HFFc6 (cell line): ENCODE measurements around the gene ORMDL3. TPM values are rescaled to one million over a fixed set of nuclear protein-coding genes. Genes with fewer than 3 reads are reported as not detected.

Source experiments
- DNase-seq: peaks from one replicate; pipeline ENCODE4 v3.0.0-alpha.2; 2018
- H3K27ac Mint-ChIP-seq: 2 replicates; pipeline ENCODE4 v1.8.0; 2020; ENCODE audit warnings: mild to moderate bottlenecking, mixed read lengths
- H3K27me3 Mint-ChIP-seq: 2 replicates; pipeline ENCODE4 v1.8.0; 2021; ENCODE audit warnings: mild to moderate bottlenecking, moderate library complexity, mixed read lengths; ENCODE audit not compliant: insufficient read depth
- H3K36me3 Mint-ChIP-seq: 2 replicates; pipeline ENCODE4 v1.8.0; 2021; ENCODE audit warnings: low read depth, mixed read lengths
- H3K4me1 Mint-ChIP-seq: 2 replicates; pipeline ENCODE4 v1.8.0; 2020; ENCODE audit warnings: low read depth, mixed read lengths
- H3K4me3 Mint-ChIP-seq: 2 replicates; pipeline ENCODE4 v1.8.0; 2020; ENCODE audit warnings: mild to moderate bottlenecking, moderate library complexity, mixed read lengths
- H3K9me3 Mint-ChIP-seq: 2 replicates; pipeline ENCODE4 v1.8.0; 2020; ENCODE audit warnings: mild to moderate bottlenecking, mixed read lengths
- total RNA-seq, 6 experiments: library from RNA; stranded (reverse); fragmentation: NEBNext Ultra II Directional; extraction: Animal tissue kit (Norgen Biotek cat#: 25700); gene quantifications; 2 replicates in 1 of 6; 3 replicates in 5 of 6; pipeline ENCODE4 v1.2.3, GENCODE V29; 2021
- TF ChIP-seq, protein P1 (sequence below): fragments of 200-600 bp; sonication (generic); IDR thresholded peaks from 2 replicates; pipeline ENCODE4 v1.5.0; 2021; ENCODE audit warnings: antibody characterized with exemption, mild to moderate bottlenecking

Gene ORMDL3
- total RNA-seq, 6 experiments from 2014 or later: 39.0 to 63.9 (median 49.9) TPM

DNA sequence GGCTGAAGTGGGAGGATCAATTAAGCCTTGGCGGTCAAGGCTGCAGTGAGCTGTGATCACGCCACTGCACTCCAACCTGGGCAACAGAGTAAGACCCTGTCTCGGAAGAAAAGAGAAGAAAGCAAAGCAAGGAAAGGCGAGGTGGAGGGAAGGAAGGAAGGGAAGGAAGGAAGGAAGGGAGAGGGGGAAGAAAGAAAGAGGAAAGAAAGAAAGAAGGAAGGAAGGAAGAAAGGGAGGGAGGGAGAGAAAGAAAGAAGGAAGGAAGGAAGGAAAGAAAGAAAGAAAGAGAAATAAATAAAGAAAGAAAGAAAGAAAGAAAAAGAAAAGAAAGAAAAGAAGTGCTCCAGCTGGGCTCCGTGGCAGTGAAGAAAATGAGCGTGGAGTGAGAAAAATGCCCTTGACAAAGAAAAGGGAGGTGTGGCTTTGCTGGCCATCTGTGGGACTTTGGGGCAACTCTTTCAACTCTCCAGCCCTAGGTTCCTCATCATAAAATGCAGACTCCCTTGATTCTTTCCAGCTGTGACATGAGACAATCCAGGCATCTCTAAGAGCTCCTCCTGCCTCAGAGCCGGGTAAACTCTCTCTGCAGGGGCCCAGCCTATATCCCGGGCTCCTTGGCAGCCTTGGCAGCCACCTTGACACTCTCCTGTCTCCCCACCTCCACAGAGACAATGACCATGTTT lies 37.8 kb upstream of the ORMDL3 start:
- peaks cover 15% of the 10 kb centered on the region for H3K27me3 Mint-ChIP-seq
- no peak overlapping the region for H3K4me3 Mint-ChIP-seq
- H3K9me3 Mint-ChIP-seq: no peaks in the 10 kb centered on the region
- no peak for DNase-seq
- H3K27ac Mint-ChIP-seq: no peak overlapping the region
- H3K4me1 Mint-ChIP-seq: peaks cover 21% of the 10 kb centered on the region
- TF ChIP-seq, protein P1, sequence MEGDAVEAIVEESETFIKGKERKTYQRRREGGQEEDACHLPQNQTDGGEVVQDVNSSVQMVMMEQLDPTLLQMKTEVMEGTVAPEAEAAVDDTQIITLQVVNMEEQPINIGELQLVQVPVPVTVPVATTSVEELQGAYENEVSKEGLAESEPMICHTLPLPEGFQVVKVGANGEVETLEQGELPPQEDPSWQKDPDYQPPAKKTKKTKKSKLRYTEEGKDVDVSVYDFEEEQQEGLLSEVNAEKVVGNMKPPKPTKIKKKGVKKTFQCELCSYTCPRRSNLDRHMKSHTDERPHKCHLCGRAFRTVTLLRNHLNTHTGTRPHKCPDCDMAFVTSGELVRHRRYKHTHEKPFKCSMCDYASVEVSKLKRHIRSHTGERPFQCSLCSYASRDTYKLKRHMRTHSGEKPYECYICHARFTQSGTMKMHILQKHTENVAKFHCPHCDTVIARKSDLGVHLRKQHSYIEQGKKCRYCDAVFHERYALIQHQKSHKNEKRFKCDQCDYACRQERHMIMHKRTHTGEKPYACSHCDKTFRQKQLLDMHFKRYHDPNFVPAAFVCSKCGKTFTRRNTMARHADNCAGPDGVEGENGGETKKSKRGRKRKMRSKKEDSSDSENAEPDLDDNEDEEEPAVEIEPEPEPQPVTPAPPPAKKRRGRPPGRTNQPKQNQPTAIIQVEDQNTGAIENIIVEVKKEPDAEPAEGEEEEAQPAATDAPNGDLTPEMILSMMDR: no peak
- no peaks in the 10 kb centered on the region for H3K36me3 Mint-ChIP-seq

DNA sequence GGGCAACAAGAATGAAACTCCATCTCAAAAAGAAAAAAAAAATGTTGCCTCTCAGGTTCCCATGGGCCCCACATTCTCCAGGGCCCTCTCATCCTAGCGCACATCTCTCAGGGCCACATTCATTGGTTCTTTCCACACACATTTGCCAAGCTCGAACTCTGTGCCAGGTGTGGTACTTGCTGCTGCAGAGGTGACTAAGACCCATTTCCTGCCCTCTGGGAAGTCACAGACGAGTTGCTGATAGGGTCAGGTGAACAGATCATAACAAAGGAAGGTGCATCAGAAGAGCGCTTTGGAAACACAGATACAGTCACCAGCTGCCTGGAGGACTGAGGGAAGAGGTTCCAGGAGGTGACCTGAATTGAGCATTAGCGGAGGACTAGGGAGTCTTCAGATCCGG lies 36.4 kb upstream of the ORMDL3 start:
- no peak for DNase-seq
- Mint-ChIP-seq H3K4me1 (peaks cover 26% of the 10 kb centered on the region), H3K4me3 (no peak overlapping the region), H3K27me3 (peaks cover 19% of the 10 kb centered on the region), H3K27ac (no peak overlapping the region), H3K9me3 (no peaks in the 10 kb centered on the region), H3K36me3 (no peaks in the 10 kb centered on the region)
- TF ChIP-seq, protein P1: no peak

DNA sequence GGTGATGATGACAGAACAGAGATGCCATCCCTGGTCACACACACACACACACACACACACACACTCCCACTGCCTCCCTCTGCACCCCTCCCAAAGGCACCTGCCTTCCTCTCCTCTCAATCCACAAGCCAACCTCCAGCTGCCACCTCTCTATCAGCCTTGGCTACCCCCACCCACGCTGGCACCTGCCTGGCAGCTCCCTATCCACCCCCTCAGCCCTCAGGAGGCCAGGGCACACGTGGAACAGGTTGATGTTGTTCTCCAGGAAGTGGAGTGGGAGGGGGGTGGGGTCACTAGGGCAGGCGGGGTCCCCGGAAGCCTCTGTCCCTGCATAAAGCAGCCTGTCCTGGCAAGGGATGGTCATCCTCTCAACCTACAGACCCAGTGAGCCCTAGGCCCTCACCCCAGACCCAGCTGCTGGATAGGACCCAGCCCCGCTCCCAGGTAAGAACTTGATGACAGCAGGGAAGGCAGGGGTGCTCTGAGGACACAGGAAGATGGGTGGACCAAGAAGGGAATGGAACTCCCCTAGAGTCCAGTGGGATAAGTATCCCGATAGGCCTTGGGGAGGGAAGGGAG lies 35.3 kb upstream of the ORMDL3 start, which contains the start of gene GSDMA:
Gene GSDMA (plus strand): TSS at position 363 of the 579 bp plus-strand sequence. CDS start 2,684 bp downstream, outside the sequence.
- Mint-ChIP-seq H3K27ac (no peak within 1 kb of the TSS), H3K4me1 (peaks cover 29% of the 10 kb centered on the region)
- TF ChIP-seq, protein P1: no peak

DNA sequence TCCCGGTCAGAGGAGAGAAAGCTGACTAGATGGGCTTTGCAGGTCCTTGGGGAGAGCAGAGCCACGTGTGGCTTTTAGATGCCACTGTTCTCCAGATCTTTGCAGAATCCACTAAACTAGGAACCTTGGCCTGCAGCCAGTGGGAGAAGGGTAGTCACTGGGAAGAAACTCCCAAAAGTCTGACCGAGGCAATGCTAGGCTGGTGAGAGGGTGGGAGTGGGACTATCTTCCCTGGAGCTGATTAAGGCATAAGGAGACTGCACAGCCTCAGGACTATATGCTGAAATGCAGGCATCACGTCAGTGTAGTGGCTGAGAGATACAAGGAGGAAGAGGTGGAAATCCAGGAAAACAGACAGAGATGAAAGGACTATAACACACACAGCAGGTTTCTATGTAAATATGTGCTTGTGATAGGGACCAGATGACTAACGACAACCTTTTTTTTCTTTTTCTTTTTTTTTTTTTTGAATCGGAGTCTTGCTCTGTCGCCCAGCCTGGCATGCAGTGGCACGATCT lies 33.2 kb upstream of the ORMDL3 start:
- H3K27me3 Mint-ChIP-seq: peaks cover 13% of the 10 kb centered on the region
- no peak for DNase-seq
- H3K27ac Mint-ChIP-seq: no peak overlapping the region
- no peak overlapping the region; the same call in 1 of the 2 replicates for H3K4me3 Mint-ChIP-seq
- H3K9me3 Mint-ChIP-seq: no peaks in the 10 kb centered on the region
- H3K36me3 Mint-ChIP-seq: no peaks in the 10 kb centered on the region
- TF ChIP-seq, protein P1: no peak
- peaks cover 19% of the 10 kb centered on the region for H3K4me1 Mint-ChIP-seq

More for the DNA sequence above, 35.3 kb upstream of the ORMDL3 start, which contains the start of gene GSDMA:
- Mint-ChIP-seq H3K27me3 (peaks cover 19% of the 10 kb centered on the region), H3K9me3 (no peaks in the 10 kb centered on the region), H3K4me3 (no peak within 1 kb of the TSS), H3K36me3 (no peaks in the 10 kb centered on the region)
- no peak for DNase-seq

DNA sequence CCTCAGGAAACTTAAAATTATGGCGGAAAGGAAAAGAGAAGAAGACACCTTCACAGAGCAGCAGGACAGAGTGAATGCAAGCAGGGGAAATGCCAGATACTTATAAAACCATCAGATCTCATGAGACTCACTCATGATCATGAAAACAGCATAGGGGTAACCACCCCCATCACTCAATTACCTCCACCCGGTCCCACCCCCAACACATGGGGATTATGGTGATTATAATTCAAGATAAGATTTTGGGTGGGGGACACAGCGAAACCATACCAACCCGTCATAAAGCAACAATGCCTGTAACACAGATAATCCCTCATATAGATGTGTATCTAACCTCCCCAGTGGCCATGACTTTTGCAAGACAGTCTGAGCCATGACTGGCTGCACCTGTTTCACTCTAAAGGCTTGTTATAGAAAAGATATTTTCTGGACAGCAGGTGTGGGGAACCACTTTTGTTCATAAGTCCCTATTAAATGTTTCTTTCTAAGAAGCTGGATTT lies 28.4 kb upstream of the ORMDL3 start:
- H3K36me3 Mint-ChIP-seq: no peaks in the 10 kb centered on the region
- no peak for DNase-seq
- H3K27me3 Mint-ChIP-seq: peaks cover 8% of the 10 kb centered on the region
- no peak overlapping the region for H3K4me3 Mint-ChIP-seq
- H3K27ac Mint-ChIP-seq: no peak overlapping the region
- H3K4me1 Mint-ChIP-seq: peaks cover 26% of the 10 kb centered on the region
- no peaks in the 10 kb centered on the region for H3K9me3 Mint-ChIP-seq
- TF ChIP-seq, protein P1: no peak
